ENCODE measurements around the gene PAK6. TPM values are rescaled to one million over a fixed set of nuclear protein-coding genes. Genes with fewer than 3 reads are reported as not detected.

Gene PAK6
- polyA plus RNA-seq, 1 donor (not counting 4 experiments of a cell fraction or from before 2014, with no cell fraction given): 11.5 TPM

DNA sequence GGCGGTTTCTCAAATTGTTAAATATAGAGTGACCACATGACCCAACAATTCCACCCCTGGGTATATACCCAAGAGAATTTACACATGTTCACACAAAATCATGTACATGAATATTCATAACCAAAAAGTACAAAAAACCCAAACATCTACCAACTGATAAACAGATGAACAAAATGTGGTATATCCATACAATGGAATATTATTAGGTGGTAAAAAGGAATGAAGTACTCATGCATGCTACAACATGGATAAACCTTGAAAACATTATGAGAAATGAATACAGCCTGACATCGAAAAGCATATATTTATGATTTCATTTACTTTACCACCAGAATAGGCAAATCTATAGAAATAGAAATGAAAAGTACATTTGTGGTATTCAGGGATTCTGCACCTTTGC, 61.5 kb downstream of the PAK6 start:
- no peak overlapping the region for H3K27ac ChIP-seq (ENCODE audit: control insufficient read depth, insufficient read depth, low read length)
- H3K9ac ChIP-seq (ENCODE audit: control insufficient read depth, extremely low read depth, insufficient read depth, low read length): no peak overlapping the region
- no peak for DNase-seq (ENCODE audit: low read depth, low spot score)
- FAIRE-seq: no peak
- H3K4me2 ChIP-seq (ENCODE audit: control insufficient read depth, extremely low read depth, insufficient read depth, low read depth, low read length): no peak overlapping the region
- peaks cover 12% of the 10 kb centered on the region for H3K27me3 ChIP-seq (ENCODE audit: control insufficient read depth, extremely low read depth, insufficient read depth, low read length)
- H3K9me3 ChIP-seq (ENCODE audit: control insufficient read depth, low read depth, low read length): no peaks in the 10 kb centered on the region
- dilution Hi-C loops (cut with MboI; ENCODE audit: extremely low pct_ligation_motif_present, low sequenced_read_pairs): no loop called here
- H3K9me1 ChIP-seq (ENCODE audit: control insufficient read depth, extremely low read depth, insufficient read depth, low read length): no peaks in the 10 kb centered on the region
- no peak overlapping the region for H3K4me3 ChIP-seq (ENCODE audit: control insufficient read depth in 2 of 3, extremely low read depth in 1 of 3, insufficient read depth in 2 of 3, low read depth in 1 of 3, low read length in 3 of 3)
- no peaks in the 10 kb centered on the region for H3K36me3 ChIP-seq (ENCODE audit: control insufficient read depth in 2 of 2, extremely low read depth in 1 of 2, insufficient read depth in 2 of 2, low read length in 2 of 2)
- H3K4me1 ChIP-seq (ENCODE audit: control insufficient read depth, extremely low read depth, insufficient read depth, low read length): no peaks in the 10 kb centered on the region
- no peaks in the 10 kb centered on the region for H3K79me2 ChIP-seq (ENCODE audit: control insufficient read depth, insufficient read depth, low read length)
- no peak overlapping the region for H2AFZ ChIP-seq (ENCODE audit: control insufficient read depth, low read length)
- no peak for TF ChIP-seq EZH2 (IDR thresholded peaks at IDR 0.05; ENCODE audit: low read length)
- no peak for TF ChIP-seq CTCF (optimal IDR thresholded peaks at IDR 0.05 in 1 of 3, IDR thresholded peaks at IDR 0.05 in 1 of 3, conservative IDR thresholded peaks at IDR 0.05 in 1 of 3; ENCODE audit: extremely low read depth in 1 of 3, insufficient read depth in 2 of 3, low read length in 3 of 3)
- H4K20me1 ChIP-seq (ENCODE audit: control insufficient read depth, extremely low read depth, insufficient read depth, low read length): no peaks in the 10 kb centered on the region

DNA sequence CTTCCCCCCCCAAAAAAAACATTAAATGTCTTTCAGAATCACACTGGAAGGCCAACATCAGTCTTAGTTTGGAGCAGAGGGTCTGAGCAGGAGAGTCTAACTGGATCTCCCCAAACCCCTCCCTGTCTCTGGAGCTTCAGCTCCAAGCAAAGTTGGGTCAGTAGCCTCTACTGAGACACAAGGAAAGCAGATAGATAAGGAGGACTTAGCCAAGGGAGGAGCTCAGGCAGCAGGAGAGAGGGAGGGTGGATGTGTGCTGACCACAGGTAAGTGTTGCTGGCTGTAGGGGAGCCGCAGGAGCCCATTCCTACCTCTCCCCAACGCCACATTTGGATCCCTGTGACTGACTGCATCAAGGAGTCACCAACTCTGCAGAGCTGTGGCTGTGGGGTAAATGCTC, 61.9 kb downstream of the PAK6 start:
- peaks cover 16% of the 10 kb centered on the region for H3K27me3 ChIP-seq (ENCODE audit: control insufficient read depth, extremely low read depth, insufficient read depth, low read length)
- no peaks in the 10 kb centered on the region for H3K79me2 ChIP-seq (ENCODE audit: control insufficient read depth, insufficient read depth, low read length)
- no peak overlapping the region for H3K4me3 ChIP-seq (ENCODE audit: control insufficient read depth in 2 of 3, extremely low read depth in 1 of 3, insufficient read depth in 2 of 3, low read depth in 1 of 3, low read length in 3 of 3)
- DNase-seq (ENCODE audit: low read depth, low spot score) (no peak), FAIRE-seq (no peak)
- no peaks in the 10 kb centered on the region for H3K36me3 ChIP-seq (ENCODE audit: control insufficient read depth in 2 of 2, extremely low read depth in 1 of 2, insufficient read depth in 2 of 2, low read length in 2 of 2)
- H4K20me1 ChIP-seq (ENCODE audit: control insufficient read depth, extremely low read depth, insufficient read depth, low read length): no peaks in the 10 kb centered on the region
- no peaks in the 10 kb centered on the region for H3K9me3 ChIP-seq (ENCODE audit: control insufficient read depth, low read depth, low read length)
- TF ChIP-seq EZH2 (IDR thresholded peaks at IDR 0.05; ENCODE audit: low read length): no peak
- TF ChIP-seq CTCF (optimal IDR thresholded peaks at IDR 0.05 in 1 of 3, IDR thresholded peaks at IDR 0.05 in 1 of 3, conservative IDR thresholded peaks at IDR 0.05 in 1 of 3; ENCODE audit: extremely low read depth in 1 of 3, insufficient read depth in 2 of 3, low read length in 3 of 3): no peak
- H3K4me1 ChIP-seq (ENCODE audit: control insufficient read depth, extremely low read depth, insufficient read depth, low read length): no peaks in the 10 kb centered on the region
- dilution Hi-C loops (cut with MboI; ENCODE audit: extremely low pct_ligation_motif_present, low sequenced_read_pairs): no loop called here
- H3K4me2 ChIP-seq (ENCODE audit: control insufficient read depth, extremely low read depth, insufficient read depth, low read depth, low read length): no peak overlapping the region
- H3K9ac ChIP-seq (ENCODE audit: control insufficient read depth, extremely low read depth, insufficient read depth, low read length): no peak overlapping the region
- H3K9me1 ChIP-seq (ENCODE audit: control insufficient read depth, extremely low read depth, insufficient read depth, low read length): no peaks in the 10 kb centered on the region
- H2AFZ ChIP-seq (ENCODE audit: control insufficient read depth, low read length): no peak overlapping the region
- H3K27ac ChIP-seq (ENCODE audit: control insufficient read depth, insufficient read depth, low read length): no peak overlapping the region

Data from keratinocyte (primary cell).